Erythroblast (primary cell): Measurements from ENCODE around the gene CBFA2T2.

Experiments used
- DNase-seq, 2 experiments: peaks; one replicate each; lab custom pipeline; 2025; lab: John Stamatoyannopoulos, UW
- GATA1 ChIP-seq: IDR thresholded peaks from 2 replicates; pipeline ENCODE4 v1.6.1; 2011; ENCODE audit warnings: low read depth, mild to moderate bottlenecking, control low read depth, low read length, moderate library complexity
- POLR2A ChIP-seq: IDR thresholded peaks from 2 replicates; pipeline ENCODE4 v1.6.1; 2011; ENCODE audit warnings: mild to moderate bottlenecking, low read length

CBFA2T2 gene

DNA sequence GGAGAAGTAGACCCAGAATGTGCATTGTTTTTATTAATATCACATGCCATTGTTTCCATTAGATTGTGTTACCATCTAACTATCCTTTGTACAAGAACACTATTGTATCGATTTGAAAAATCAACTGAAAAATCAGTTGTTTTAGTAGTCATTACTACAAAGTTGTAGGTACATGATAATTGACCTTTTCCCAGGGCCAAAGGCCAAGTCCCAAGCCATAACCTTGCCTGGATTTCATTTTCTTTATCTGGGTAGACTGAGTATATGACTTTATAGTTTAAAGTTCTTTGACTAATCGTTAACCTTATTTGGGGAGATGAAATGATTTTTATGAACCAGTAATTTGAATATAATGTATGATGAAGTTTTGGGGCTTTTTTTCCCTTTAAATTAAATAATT, 93.2 kb downstream of the CBFA2T2 start:
- TF ChIP-seq POLR2A: no peak
- TF ChIP-seq GATA1: no peak
- no peak for DNase-seq

DNA sequence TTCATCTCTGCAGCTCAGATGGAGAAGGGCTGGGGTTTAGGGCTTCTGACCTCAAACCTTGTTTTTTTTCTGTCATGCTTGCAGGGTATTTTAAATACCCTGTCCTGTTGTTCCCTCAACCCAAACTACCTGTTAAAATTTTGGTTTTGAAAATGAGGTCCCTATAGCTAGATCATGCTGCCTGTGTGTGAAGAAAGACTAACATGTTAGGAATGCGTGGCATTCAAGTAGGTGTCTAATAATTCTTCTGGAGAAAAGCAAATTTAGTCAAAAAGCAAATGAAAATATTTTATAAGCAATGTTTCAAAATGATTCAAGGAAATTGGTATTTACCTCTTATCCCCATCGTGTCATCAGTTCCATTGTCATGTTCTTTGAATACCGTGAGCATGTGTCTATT, 95.1 kb downstream of the CBFA2T2 start:
- DNase-seq: no peak
- TF ChIP-seq GATA1 (no peak), POLR2A (no peak)

DNA sequence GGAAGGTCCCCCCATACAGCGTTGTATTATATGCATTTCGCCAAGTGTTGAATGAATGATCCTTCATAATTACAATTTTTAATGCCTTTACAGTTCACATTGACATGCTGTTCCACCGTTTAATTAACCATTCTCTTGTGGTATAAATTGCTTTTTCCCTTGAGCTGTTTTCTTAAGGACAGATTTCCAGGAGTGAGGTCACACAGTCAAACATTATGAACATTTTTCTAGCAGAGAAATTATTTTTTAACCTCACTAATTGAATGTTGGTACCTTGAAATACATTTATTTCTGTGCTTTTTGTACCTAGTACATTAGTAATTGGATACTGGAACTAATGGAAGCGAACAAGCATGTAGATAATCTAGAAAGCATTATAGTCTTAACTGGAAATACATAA, 95.5 kb downstream of the CBFA2T2 start:
- TF ChIP-seq GATA1 (no peak), POLR2A (no peak)
- DNase-seq: no peak

DNA sequence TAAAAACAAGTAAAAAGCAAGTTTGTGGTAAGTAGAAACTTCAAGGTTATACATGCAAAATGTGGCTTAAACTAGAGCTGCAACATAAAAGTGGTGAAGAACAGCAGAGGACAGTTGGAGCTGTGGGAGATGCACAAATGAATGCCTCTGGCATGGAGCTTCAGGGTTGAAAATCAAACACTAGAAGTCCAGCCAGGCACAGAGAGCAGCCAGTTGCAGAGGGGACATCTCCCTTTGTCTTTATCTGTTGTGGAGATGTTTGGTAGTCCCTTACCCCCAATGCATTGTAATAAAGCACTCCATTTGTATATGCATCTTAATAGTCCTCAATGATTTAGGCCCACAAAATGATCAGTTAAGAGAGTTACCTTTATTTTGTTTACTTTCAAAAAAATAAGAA, 99.2 kb downstream of the CBFA2T2 start:
- no peak for DNase-seq
- TF ChIP-seq GATA1 (no peak), POLR2A (no peak)

DNA sequence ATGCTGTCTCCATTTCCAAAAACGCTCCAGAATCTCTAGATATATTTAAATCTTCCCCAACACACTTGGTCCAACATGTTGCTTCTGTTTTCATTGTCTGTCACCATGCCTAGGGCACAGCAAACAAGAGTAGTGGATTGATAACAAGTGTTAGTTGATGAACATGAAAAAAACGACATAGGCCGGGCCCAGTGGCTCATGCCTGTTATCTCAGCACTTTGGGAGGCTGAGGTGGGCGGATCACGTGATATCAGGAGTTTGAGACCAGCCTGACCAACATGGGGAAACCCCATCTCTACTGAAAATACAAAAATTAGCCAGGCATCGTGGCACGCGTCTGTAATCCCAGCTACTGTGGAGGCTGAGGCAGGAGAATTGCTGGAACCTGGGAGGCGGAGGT, 102.0 kb downstream of the CBFA2T2 start:
- DNase-seq: peak; percentile 86 to 90

DNA sequence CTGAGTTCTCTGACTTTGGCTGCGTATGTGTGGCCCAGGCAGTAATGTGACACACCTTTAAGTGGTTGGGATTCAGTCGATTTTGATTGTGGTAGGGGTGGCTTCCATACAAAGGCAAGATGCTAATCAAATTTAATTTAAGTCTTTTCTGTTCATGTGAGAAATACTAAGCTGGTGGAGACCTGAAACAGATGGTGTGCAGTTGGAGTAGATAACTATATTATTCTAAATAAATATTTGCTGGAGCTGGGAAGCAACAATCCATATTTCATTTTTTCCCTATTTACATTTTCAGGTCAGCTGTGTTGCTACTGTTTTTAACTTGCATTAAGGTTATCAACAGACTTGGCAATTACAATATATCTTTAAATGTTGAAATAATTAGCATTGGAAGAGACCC, 104.8 kb downstream of the CBFA2T2 start:
- TF ChIP-seq POLR2A (no peak), GATA1 (no peak)
- DNase-seq: no peak

DNA sequence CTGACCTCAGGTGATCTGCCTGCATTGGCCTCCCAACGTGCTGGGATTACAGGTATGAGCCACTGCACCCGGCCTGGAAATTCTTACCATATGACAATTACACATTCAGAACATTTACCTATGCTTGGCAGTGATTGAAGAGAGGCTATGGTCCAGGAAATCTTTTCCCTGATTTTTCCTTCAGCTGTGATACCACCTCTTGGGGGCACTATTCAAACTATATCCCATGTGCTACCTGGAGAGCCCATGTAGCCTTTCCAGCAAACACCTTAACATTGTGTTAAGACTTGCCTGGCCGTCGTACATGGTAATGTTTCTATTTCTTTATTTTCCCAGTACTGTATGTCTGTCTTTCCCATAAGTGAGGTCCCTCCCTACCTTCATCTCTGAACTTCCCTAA, 110.5 kb downstream of the CBFA2T2 start:
- DNase-seq: no peak
- TF ChIP-seq GATA1 (no peak), POLR2A (no peak)

DNA sequence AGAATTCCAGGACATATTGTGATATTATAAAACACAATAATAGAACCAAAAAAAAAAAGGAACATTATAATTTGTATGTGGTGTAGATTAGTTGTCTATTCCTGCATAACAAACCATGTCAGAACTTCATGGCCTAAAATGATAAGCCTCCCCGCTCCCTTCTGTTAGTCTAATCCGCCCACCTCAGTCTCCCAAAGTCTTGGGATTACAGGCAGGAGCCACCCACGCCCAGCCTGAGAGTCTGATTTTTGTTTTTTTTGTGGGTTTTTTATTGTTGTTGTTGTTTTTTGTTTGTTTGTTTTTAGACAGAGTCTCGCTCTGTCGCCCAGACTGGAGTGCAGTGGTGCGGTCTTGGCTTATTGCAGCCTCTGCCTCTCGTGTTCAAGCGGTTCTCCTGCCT, 111.1 kb downstream of the CBFA2T2 start:
- DNase-seq: peak; percentile 23 to 50

DNA sequence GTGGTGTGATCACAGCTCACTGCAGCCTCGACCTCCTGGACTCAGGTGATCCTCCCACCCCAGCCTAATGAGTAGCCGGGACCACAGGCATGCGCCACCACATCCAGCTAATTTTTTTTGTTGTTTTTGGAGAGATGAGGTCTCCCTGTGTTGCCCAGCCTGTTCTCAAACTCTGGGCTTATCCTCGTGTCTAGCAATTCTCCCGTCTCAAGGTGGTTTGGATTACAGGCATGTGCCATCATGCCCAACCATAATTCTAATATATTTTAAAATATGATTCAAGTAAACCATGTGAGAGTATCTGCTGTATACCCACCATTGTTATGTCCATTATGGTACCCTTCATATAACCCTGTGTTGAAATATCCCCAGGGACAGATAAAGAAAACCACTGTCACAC, 112.0 kb downstream of the CBFA2T2 start:
- TF ChIP-seq POLR2A (no peak), GATA1 (no peak)
- DNase-seq: no peak

More for the DNA sequence above, 111.1 kb downstream of the CBFA2T2 start:
- TF ChIP-seq GATA1 (no peak), POLR2A (no peak)

DNA sequence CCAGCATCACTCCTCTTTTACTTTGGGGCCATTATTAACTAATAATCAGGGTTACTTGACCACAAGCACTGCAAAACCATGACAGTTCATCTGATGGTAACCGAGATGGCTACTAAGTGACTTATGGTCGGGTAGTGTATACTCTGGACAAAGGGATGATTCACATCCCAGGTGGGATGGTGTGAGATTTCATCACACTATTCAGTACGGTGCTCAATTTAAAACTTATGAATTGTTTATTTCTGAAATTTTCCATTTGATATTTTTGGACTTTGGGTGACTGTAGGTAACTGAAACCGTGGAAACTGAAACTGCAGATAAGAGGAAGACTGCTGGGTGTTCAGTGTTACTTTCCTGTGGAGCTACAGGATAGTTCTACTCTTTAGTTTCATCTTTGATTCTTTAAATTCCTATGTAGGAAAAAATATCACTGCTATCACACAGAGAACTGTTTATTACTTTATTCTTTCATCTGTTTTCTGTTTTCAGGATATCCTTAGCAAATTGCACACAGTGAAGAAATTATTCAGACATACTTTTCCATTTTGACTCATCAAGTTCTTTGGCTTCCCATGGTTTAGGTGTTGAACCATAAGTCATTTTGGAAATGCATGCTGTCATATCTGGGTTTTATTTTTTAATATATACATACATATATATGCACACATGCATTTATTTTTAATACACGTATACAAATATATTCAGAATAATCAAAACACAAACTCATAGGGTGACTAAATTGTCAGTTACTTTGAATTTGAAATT, 113.1 kb downstream of the CBFA2T2 start:
- TF ChIP-seq GATA1: no peak
- TF ChIP-seq POLR2A: no peak
- no peak for DNase-seq

DNA sequence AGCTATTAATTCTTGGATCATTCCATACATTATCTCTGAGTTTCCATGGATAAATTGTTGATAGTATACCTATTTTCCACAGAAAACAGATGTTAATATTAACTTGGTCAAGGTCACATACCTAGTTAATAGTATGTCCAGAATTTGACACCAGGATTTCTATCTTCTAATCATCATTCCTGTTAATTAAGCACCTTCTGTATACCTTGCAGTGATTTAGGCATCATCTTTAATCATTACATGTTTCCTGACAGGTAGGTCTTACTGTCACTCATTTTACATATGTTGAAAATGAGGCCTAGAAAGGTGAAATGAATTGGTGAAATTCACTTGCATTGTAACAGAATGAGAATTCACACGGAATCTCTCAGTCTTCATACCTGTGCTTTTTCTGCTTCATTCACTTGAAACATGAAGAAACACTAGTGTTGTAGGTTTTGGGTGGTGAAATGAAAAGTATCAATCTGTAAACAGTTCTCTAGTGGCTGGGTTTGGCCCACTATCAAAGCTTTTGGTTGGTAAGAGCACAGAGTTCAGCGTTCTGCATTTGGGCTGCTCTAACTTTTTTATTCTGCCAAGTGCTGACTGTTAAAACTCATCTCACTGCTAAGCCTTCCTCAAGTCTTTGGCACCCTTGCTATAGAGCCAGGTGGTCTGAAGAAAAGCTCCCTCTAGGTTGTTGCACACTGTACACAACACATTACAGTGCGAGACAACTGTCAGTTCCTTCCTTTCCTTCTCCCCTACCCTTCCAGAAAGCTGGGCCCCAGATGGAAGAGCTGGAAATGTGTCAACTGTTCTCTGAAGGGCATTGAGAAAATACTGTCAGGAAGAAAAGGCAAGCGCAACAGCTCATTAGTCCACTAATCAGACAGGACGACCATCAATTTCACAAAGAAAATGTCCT, 114.4 kb downstream of the CBFA2T2 start:
- no peak for DNase-seq
- no peak for TF ChIP-seq POLR2A
- TF ChIP-seq GATA1: no peak

DNA sequence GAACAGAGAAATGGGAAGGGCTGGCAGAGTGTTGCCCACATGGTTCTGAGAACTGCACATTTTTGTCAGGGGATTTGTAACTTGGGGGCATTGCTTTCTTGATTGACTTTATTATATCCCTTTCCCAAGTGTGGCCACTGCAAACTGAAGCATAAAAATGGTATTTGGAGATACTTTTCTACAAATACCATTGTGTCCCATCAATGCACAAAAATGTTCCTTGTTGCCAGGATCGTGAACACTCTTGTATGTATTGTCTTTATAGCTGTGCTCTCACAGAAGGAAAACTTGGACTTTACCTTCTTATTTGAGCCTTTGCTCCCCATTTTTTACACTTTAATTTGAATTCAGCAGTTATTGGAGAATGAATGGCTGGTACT, 115.1 kb downstream of the CBFA2T2 start:
- DNase-seq: no peak

DNA sequence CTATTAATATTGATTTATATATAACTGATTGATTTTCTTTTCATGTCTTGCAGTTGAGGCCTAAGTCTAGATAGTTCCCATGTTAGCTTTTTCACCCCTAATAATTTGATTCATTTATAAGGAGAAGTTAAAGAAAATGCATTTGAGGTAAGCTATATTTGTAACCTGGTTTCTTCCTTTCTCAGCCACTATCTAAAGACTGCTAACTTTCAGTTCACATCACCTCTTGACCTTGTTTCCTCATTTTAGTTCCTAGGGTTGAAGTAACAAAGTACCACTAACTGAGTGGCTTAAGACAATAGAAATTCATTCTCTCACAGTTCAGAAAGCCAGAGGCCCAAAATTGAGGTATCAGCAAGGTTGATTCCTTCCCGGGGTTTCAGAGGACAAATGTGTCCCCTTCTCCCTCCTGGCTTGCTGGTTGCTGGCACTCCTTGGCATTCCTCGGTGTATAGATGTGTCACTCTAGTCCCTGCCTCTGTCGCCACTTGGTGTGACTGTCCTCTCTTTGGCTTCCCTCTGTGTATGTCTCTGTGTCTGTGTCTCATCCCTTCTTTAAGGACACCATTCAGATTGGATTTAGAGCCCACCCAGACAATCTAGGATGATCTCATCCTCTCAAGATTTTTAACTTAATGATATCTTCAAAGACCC, 116.3 kb downstream of the CBFA2T2 start:
- DNase-seq: no peak
- TF ChIP-seq GATA1 (no peak), POLR2A (no peak)

More for the DNA sequence above, 115.1 kb downstream of the CBFA2T2 start:
- TF ChIP-seq GATA1 (no peak), POLR2A (no peak)

DNA sequence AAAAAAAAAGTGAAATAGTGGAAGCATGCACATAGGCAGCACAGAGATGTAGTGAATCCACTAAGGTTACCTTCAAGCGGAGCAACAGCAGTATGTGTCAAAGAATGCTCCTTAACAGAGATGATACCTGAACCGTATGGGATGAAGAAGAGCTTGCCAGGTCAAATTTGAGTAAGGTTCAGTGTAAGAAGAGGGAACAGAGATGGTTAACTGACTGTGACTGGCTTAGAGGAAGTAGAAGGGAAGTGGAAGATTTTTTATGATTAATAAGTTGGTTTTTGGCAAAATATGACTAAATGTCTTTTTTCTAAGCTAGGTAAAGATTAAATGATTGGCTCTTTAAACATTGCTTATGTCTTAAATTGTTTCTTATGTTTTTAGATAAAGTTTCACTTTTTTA, 119.6 kb downstream of the CBFA2T2 start:
- TF ChIP-seq POLR2A: no peak
- TF ChIP-seq GATA1: no peak
- no peak for DNase-seq
